ENCODE measurements around the gene DBP.

GRCh38 chr19:48624791-48625723, 12.1 kb downstream of the DBP start:
- TF ChIP-seq CTCF (IDR thresholded peaks at IDR 0.05): no peak
- TF ChIP-seq POLR2A (IDR thresholded peaks at IDR 0.05): peak in 1 of 2 donors; percentile 11

Data from sigmoid colon (tissue), 3 donors.